Testis (tissue), 2 donors: Measurements from ENCODE around the gene TMEM52.

Experiments
- CTCF ChIP-seq, 3 experiments: fragments of 450-650 bp in 2 of 3; fragments of 200-600 bp in 1 of 3; sonication (generic) in 1 of 3; IDR thresholded peaks; one replicate each; pipeline ENCODE4 v1.5.1; 2016 to 2019; ENCODE audit warnings: antibody characterized with exemption in 3 of 3, mild to moderate bottlenecking in 2 of 3, moderate library complexity in 1 of 3
- POLR2A ChIP-seq: fragments of 450-650 bp; IDR thresholded peaks from one replicate; pipeline ENCODE4 v1.6.1; 2017; ENCODE audit warnings: antibody characterized with exemption, mild to moderate bottlenecking, moderate library complexity

DNA sequence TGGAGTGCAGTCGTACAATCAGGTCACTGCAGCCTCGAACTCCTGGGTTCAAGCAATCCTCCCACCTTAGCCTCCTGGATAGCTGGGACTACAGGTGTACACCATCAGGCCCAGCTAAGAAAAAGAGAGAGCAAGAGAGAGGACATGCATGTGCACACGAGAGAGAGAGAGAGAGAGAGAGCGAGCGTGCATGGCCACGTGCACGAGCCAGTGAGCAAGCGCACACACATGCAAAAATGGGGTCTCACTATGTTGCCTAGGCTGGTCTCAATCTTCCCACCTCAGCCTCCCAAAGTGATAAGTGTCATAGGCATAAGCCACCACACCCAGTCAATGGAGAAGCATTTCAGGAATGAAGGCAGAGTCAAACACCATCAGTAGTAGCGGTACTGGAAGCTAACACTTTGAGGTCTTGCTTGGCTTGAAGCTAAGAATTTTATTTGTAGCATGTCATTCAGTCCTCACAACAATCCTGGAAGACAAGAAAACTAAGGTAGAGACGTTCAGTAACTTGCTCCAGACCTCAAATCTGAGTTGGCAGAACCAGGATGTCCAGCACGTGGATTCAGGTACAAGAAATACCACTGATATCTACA lies 42.6 kb downstream of the TMEM52 start:
- TF ChIP-seq POLR2A (no peak), CTCF (IDR thresholded peaks at IDR 0.05) (no peak)
